Activated naive CD4-positive, alpha-beta T cell treated with anti-CD3 and anti-CD28 coated beads for 36 hours (primary cell): Measurements from ENCODE around the gene WNT3. TPM values are rescaled to one million over a fixed set of nuclear protein-coding genes. Genes with fewer than 3 reads are reported as not detected.
"Not testable (repeated sequence)": the region's sequence is repeated elsewhere in the genome, so short reads cannot be mapped to it uniquely, and the experiment has no call there.

Source experiments
- CTCF ChIA-PET: fragments of 350-600 bp; sonication (Branson Sonifier 250); formaldehyde crosslinking; loops from one replicate; lab custom pipeline; 2021; ENCODE audit warnings: antibody characterized with exemption; lab: Charles Lee
- DNase-seq: peaks from one replicate; pipeline ENCODE4 v3.0.0-alpha.2; 2020
- H3K27ac Mint-ChIP-seq: one replicate; pipeline ENCODE4 v1.8.0; 2021; ENCODE audit warnings: mild to moderate bottlenecking, mixed read lengths
- H3K27me3 Mint-ChIP-seq: one replicate; pipeline ENCODE4 v1.8.0; 2021; ENCODE audit warnings: low read depth, mixed read lengths
- H3K36me3 Mint-ChIP-seq: one replicate; pipeline ENCODE4 v1.8.0; 2021; ENCODE audit warnings: low read depth, mixed read lengths
- H3K4me1 Mint-ChIP-seq: one replicate; pipeline ENCODE4 v1.8.0; 2021; ENCODE audit warnings: low read depth, mixed read lengths
- H3K4me3 Mint-ChIP-seq: one replicate; pipeline ENCODE4 v1.8.0; 2021; ENCODE audit warnings: mild to moderate bottlenecking, moderate library complexity, mixed read lengths
- H3K9me3 Mint-ChIP-seq: one replicate; pipeline ENCODE4 v1.8.0; 2021; ENCODE audit warnings: mixed read lengths
- intact Hi-C: fragments of 100-400 bp; cut with micrococcal nuclease; formaldehyde crosslinking; loops from one replicate; pipeline ENCODE4 v1.15.1; 2023
- total RNA-seq, 2 experiments: library from RNA; stranded (reverse); gene quantifications; one replicate each; pipeline ENCODE4 v1.2.3, GENCODE V29; 2021

Gene WNT3
- total RNA-seq, 2 experiments from 2014 or later: not detected

DNA sequence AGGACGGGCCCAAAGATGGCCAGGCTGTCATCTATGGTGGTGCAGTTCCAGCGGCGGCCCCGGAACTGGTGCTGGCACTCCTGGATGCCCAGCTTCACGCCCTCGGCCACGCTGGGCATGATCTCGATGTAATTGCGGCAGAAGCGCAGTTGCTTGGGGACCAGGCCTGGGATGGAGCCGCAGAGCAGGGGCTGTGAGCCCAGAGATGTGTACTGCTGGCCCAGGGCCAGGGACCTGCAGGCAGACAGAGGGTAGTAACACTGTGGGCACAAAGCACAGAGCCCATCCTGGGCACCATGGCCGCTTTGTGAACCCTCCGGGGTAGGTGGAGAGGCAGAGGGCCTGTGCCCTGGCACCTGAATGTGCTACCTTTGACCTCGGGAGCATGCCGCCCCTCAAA lies 44.8 kb downstream of the WNT3 start:
- Mint-ChIP-seq H3K9me3 (no peaks in the 10 kb centered on the region), H3K4me3 (no peak overlapping the region), H3K36me3 (no peaks in the 10 kb centered on the region), H3K4me1 (peaks cover 12% of the 10 kb centered on the region), H3K27me3 (peaks cover 28% of the 10 kb centered on the region), H3K27ac (no peak overlapping the region)
- CTCF ChIA-PET: no interaction called here
- intact Hi-C loops: loop anchor here (2.0 kb wide), 1 partner anchor 55 kb away; no protein-coding TSS in a partner anchor
- no peak for DNase-seq

DNA sequence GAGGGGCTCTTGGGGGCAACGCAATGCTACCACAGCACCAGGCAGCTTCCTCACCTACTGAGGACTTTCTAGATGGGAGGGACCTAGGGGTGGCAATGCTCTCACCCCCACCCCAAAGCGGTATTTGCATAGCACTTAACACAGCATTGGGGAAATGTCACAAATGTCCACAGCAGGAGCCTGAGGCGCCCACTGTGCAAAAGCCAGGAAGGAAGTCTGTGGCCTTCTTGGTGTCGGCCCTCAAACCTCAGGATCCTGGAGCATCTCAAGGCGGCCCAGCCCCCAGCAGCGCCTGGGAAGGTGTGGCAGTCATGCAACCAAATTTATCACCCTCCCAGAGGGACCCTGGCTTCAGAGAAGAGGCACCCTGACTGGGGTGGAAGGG lies 45.3 kb downstream of the WNT3 start:
- Mint-ChIP-seq H3K36me3 (no peaks in the 10 kb centered on the region), H3K4me1 (peaks cover 12% of the 10 kb centered on the region), H3K27me3 (peaks cover 28% of the 10 kb centered on the region), H3K9me3 (no peaks in the 10 kb centered on the region), H3K4me3 (peak overlapping the region; percentile 34), H3K27ac (no peak overlapping the region)
- CTCF ChIA-PET: no interaction called here
- intact Hi-C loops: loop anchor here (2.0 kb wide), 1 partner anchor 56 kb away; no protein-coding TSS in a partner anchor
- DNase-seq: no peak

- Mint-ChIP-seq H3K9me3 (no peaks in the 10 kb centered on the region), H3K4me3 (peak overlapping the region; percentile 69), H3K27ac (no peak overlapping the region), H3K36me3 (no peaks in the 10 kb centered on the region), H3K27me3 (peaks cover 28% of the 10 kb centered on the region), H3K4me1 (peaks cover 12% of the 10 kb centered on the region)
- DNase-seq: no peak
- CTCF ChIA-PET: no interaction called here
- intact Hi-C loops: loop anchor here (2.0 kb wide), 1 partner anchor 56 kb away; no protein-coding TSS in a partner anchor
Measured at GRCh38 chr17:46772475-46773220, 45.8 kb downstream of the WNT3 start.

- DNase-seq: peak; percentile 28
- no peaks in the 10 kb centered on the region for H3K9me3 Mint-ChIP-seq
- H3K4me1 Mint-ChIP-seq: peaks cover 12% of the 10 kb centered on the region
- CTCF ChIA-PET: interaction anchor here (0.6 kb wide), 1 partner anchor 9 kb away, joined by 3 read pairs; no protein-coding TSS in a partner anchor
- peaks cover 31% of the 10 kb centered on the region for H3K27me3 Mint-ChIP-seq
- H3K27ac Mint-ChIP-seq: no peak overlapping the region
- peak overlapping the region; percentile 69 for H3K4me3 Mint-ChIP-seq
- H3K36me3 Mint-ChIP-seq: no peaks in the 10 kb centered on the region
- intact Hi-C loops: loop anchor here (2.0 kb wide), 1 partner anchor 57 kb away; no protein-coding TSS in a partner anchor
Measured at GRCh38 chr17:46771561-46772474, 46.7 kb downstream of the WNT3 start.

GRCh38 chr17:46770818-46771560 lies 47.5 kb downstream of the WNT3 start:
- CTCF ChIA-PET: interaction anchor here (0.6 kb wide), 1 partner anchor 10 kb away, joined by 3 read pairs; no protein-coding TSS in a partner anchor
- no peak overlapping the region for H3K27ac Mint-ChIP-seq
- no peaks in the 10 kb centered on the region for H3K36me3 Mint-ChIP-seq
- peaks cover 31% of the 10 kb centered on the region for H3K27me3 Mint-ChIP-seq
- no peaks in the 10 kb centered on the region for H3K9me3 Mint-ChIP-seq
- peaks cover 12% of the 10 kb centered on the region for H3K4me1 Mint-ChIP-seq
- DNase-seq: peak; percentile 28
- intact Hi-C loops: no loop called here
- H3K4me3 Mint-ChIP-seq: peak overlapping the region; percentile 53

GRCh38 chr17:46770439-46770817 lies 48.1 kb downstream of the WNT3 start:
- Mint-ChIP-seq H3K9me3 (no peaks in the 10 kb centered on the region), H3K4me1 (peaks cover 12% of the 10 kb centered on the region), H3K4me3 (peak overlapping the region; percentile 53), H3K27ac (no peak overlapping the region), H3K36me3 (no peaks in the 10 kb centered on the region), H3K27me3 (peaks cover 31% of the 10 kb centered on the region)
- no peak for DNase-seq
- CTCF ChIA-PET: interaction anchor here (0.7 kb wide), 1 partner anchor 13 kb away, joined by 3 read pairs; no protein-coding TSS in a partner anchor
- intact Hi-C loops: no loop called here

- Mint-ChIP-seq H3K27me3 (peaks cover 31% of the 10 kb centered on the region), H3K4me3 (no peak overlapping the region), H3K36me3 (no peaks in the 10 kb centered on the region), H3K9me3 (no peaks in the 10 kb centered on the region), H3K27ac (no peak overlapping the region), H3K4me1 (peaks cover 12% of the 10 kb centered on the region)
- CTCF ChIA-PET: interaction anchor here (0.7 kb wide), 1 partner anchor 13 kb away, joined by 3 read pairs; no protein-coding TSS in a partner anchor
- peak; percentile 18 for DNase-seq
- intact Hi-C loops: no loop called here
Measured at GRCh38 chr17:46769531-46770438, 48.7 kb downstream of the WNT3 start.

GRCh38 chr17:46768896-46769295 lies 49.6 kb downstream of the WNT3 start:
- CTCF ChIA-PET, H3K4me3 Mint-ChIP-seq, H3K36me3 Mint-ChIP-seq: not testable (repeated sequence)

DNA sequence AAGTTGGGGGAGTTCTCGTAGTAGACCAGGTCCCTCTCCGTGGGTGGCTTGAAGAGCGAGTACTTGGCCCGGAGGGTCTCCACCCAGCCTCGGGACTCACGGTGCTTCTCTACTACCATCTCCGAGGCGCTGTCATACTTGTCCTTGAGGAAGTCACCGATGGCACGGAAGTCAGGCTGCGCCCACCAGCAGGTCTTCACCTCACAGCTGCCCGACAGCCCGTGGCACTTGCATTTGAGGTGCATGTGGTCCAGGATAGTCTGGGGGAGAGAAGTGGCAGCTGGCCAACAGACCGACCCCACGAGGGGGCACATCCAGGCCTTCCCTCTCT lies 50.0 kb downstream of the WNT3 start:
- CTCF ChIA-PET: interaction anchor here (1.2 kb wide), 1 partner anchor 67 kb away, joined by 3 read pairs; no protein-coding TSS in a partner anchor
- Mint-ChIP-seq H3K4me3 (no peak overlapping the region), H3K4me1 (peaks cover 12% of the 10 kb centered on the region), H3K9me3 (no peaks in the 10 kb centered on the region), H3K36me3 (no peaks in the 10 kb centered on the region), H3K27me3 (peaks cover 24% of the 10 kb centered on the region), H3K27ac (no peak overlapping the region)
- intact Hi-C loops: no loop called here
- DNase-seq: no peak

More at GRCh38 chr17:46768896-46769295, 49.6 kb downstream of the WNT3 start:
- H3K27ac Mint-ChIP-seq, DNase-seq, H3K9me3 Mint-ChIP-seq, intact Hi-C loops: not testable (repeated sequence)
- Mint-ChIP-seq H3K27me3 (peaks cover 27% of the 10 kb centered on the region), H3K4me1 (peaks cover 12% of the 10 kb centered on the region)

DNA sequence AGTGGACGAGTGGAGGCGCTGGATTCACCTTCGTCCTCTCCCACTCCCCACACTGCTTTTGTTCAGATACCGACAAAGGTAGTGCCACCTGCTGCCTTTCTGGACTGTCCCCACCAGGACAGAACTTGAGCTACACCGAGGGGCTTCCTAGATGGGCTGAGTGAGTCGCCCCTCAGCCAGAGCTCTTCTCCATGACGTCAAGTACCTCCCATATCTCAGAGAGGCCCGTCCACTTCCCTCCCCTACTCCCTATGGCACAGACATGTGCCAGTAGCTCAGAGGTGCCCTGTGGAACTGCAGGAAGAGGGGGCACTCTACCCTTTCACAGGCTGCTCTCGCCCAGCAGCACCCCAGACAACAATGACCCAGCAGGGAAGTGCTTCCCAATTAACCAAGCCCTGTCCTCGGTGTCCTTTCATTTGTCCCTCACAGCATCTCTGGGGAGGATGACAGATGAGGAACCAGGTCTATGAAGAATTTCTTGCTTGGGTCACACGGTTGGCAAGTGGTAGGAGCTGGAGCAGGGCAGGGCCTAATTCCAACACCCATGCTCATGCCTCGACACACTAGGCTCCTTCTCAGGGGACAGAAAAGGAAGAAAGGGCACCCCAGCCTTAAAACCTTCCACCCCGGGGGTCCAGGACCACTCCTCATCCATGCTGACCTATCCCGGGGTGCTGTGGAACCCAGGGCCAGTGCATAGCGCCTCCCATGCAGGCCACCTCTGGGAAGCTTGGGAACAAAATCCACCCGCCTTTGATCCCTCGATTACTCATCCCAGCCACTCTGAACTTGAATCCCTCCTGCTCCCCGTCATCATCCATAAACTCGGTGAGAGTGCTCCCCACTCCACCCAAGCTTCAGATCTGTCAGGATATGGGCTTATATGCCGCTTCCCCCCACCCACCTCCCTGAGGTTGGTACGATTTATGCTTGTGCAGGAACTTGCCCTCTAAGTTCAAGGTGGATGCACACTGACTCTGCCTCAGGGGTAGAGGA lies 51.7 kb downstream of the WNT3 start:
- H3K27me3 Mint-ChIP-seq: peaks cover 15% of the 10 kb centered on the region
- CTCF ChIA-PET: interaction anchor here (0.9 to 1.2 kb wide), 2 partner anchors 69 kb away, joined by 3 read pairs; no protein-coding TSS in a partner anchor
- DNase-seq: no peak
- H3K36me3 Mint-ChIP-seq: no peaks in the 10 kb centered on the region
- no peak overlapping the region for H3K4me3 Mint-ChIP-seq
- no peaks in the 10 kb centered on the region for H3K9me3 Mint-ChIP-seq
- intact Hi-C loops: no loop called here
- H3K4me1 Mint-ChIP-seq: peaks cover 8% of the 10 kb centered on the region
- no peak overlapping the region for H3K27ac Mint-ChIP-seq
